WTC11 (cell line): ENCODE measurements around the gene CLDN9. TPM values are rescaled to one million over a fixed set of nuclear protein-coding genes. Genes with fewer than 3 reads are reported as not detected.

ENCODE experiments used
- EMX1 ChIP-seq: fragments of 250-450 bp; sonication (Bioruptor Pico); IDR thresholded peaks from 2 replicates; pipeline ENCODE4 v1.8.0; 2021; ENCODE audit warnings: mild to moderate bottlenecking
- ETV6 ChIP-seq: sonication (generic); formaldehyde crosslinking; IDR thresholded peaks from 2 replicates; pipeline ENCODE4 v1.8.1; 2022; ENCODE audit warnings: mild to moderate bottlenecking, missing genetic modification reagents
- FOXJ3 ChIP-seq: sonication (generic); formaldehyde crosslinking; IDR thresholded peaks from 2 replicates; pipeline ENCODE4 v1.9.0; 2021; ENCODE audit warnings: missing genetic modification reagents, mild to moderate bottlenecking, borderline replicate concordance
- FOXK1 ChIP-seq: sonication (generic); formaldehyde crosslinking; IDR thresholded peaks from 2 replicates; pipeline ENCODE4 v1.8.0; 2022; ENCODE audit warnings: mild to moderate bottlenecking, moderate library complexity, missing genetic modification reagents
- GABPB1 ChIP-seq: sonication (generic); formaldehyde crosslinking; IDR thresholded peaks from 2 replicates; pipeline ENCODE4 v1.8.1; 2023; ENCODE audit warnings: mild to moderate bottlenecking, missing genetic modification reagents
- GTF2I ChIP-seq: fragments of 250-450 bp; sonication (Bioruptor Pico); conservative IDR thresholded peaks from 2 replicates; pipeline ENCODE4 v1.4.0; 2021; ENCODE audit warnings: mild to moderate bottlenecking
- JAZF1 ChIP-seq: fragments of 250-450 bp; sonication (Bioruptor Pico); IDR thresholded peaks from 2 replicates; pipeline ENCODE4 v1.9.0; 2021; ENCODE audit warnings: moderate library complexity, mild to moderate bottlenecking, inconsistent platforms
- KAT7 ChIP-seq: sonication (generic); formaldehyde crosslinking; IDR thresholded peaks from 2 replicates; pipeline ENCODE4 v1.8.1; 2023; ENCODE audit warnings: missing genetic modification reagents, mild to moderate bottlenecking, borderline replicate concordance
- PRRX2 ChIP-seq: fragments of 250-450 bp; sonication (Bioruptor Pico); IDR thresholded peaks from 2 replicates; pipeline ENCODE4 v1.8.0; 2021; ENCODE audit warnings: mild to moderate bottlenecking
- SP1 ChIP-seq: sonication (generic); formaldehyde crosslinking; conservative IDR thresholded peaks from 2 replicates; pipeline ENCODE4 v1.8.1; 2022; ENCODE audit warnings: missing genetic modification reagents
- TCF7 ChIP-seq: sonication (generic); formaldehyde crosslinking; IDR thresholded peaks from 2 replicates; pipeline ENCODE4 v1.8.0; 2022; ENCODE audit warnings: mild to moderate bottlenecking, low read depth, missing genetic modification reagents, moderate library complexity
- TEAD1 ChIP-seq: sonication (generic); formaldehyde crosslinking; IDR thresholded peaks from 2 replicates; pipeline ENCODE4 v1.8.0; 2022; ENCODE audit warnings: mild to moderate bottlenecking, missing genetic modification reagents
- ZNF121 ChIP-seq: sonication (generic); formaldehyde crosslinking; IDR thresholded peaks from 2 replicates; pipeline ENCODE4 v1.8.0; 2023; ENCODE audit warnings: missing genetic modification reagents
- total RNA-seq: library from RNA; stranded (reverse); gene quantifications from 3 replicates; pipeline ENCODE4 v1.2.3, GENCODE V29; 2021
- TF ChIP-seq, protein P1 (sequence below): sonication (generic); formaldehyde crosslinking; IDR thresholded peaks from 2 replicates; pipeline ENCODE4 v1.8.0; 2022; ENCODE audit warnings: missing genetic modification reagents
- TF ChIP-seq, protein P2 (sequence below): sonication (generic); formaldehyde crosslinking; IDR thresholded peaks from 2 replicates; pipeline ENCODE4 v1.8.1; 2023; ENCODE audit warnings: mild to moderate bottlenecking, moderate library complexity, missing genetic modification reagents
- TF ChIP-seq, protein P3 (sequence below): sonication (generic); formaldehyde crosslinking; IDR thresholded peaks from 2 replicates; pipeline ENCODE4 v1.8.1; 2023; ENCODE audit warnings: mild to moderate bottlenecking, missing genetic modification reagents
- TF ChIP-seq, protein P4 (sequence below): sonication (generic); formaldehyde crosslinking; IDR thresholded peaks from 2 replicates; pipeline ENCODE4 v1.8.0; 2022; ENCODE audit warnings: mild to moderate bottlenecking, missing genetic modification reagents
- TF ChIP-seq, protein P5 (sequence below): fragments of 250-450 bp; sonication (Bioruptor Pico); IDR thresholded peaks from 2 replicates; pipeline ENCODE4 v1.8.0; 2021; ENCODE audit warnings: mild to moderate bottlenecking
- TF ChIP-seq, protein P6 (sequence below): sonication (generic); formaldehyde crosslinking; IDR thresholded peaks from 2 replicates; pipeline ENCODE4 v1.8.1; 2023; ENCODE audit warnings: mild to moderate bottlenecking, missing genetic modification reagents, moderate library complexity
- TF ChIP-seq, protein P7 (sequence below): sonication (generic); formaldehyde crosslinking; IDR thresholded peaks from 2 replicates; pipeline ENCODE4 v1.8.0; 2022; ENCODE audit warnings: mild to moderate bottlenecking, missing genetic modification reagents
- TF ChIP-seq, protein P8 (sequence below): sonication (generic); formaldehyde crosslinking; IDR thresholded peaks from 2 replicates; pipeline ENCODE4 v1.8.0; 2022; ENCODE audit warnings: mild to moderate bottlenecking, missing genetic modification reagents
- TF ChIP-seq, protein P9 (sequence below): fragments of 250-450 bp; sonication (Bioruptor Pico); IDR thresholded peaks from 2 replicates; pipeline ENCODE4 v1.9.0; 2021; ENCODE audit warnings: mild to moderate bottlenecking, borderline replicate concordance

CLDN9 gene
- total RNA-seq, 1 experiment from 2014 or later: 0.92 TPM

DNA sequence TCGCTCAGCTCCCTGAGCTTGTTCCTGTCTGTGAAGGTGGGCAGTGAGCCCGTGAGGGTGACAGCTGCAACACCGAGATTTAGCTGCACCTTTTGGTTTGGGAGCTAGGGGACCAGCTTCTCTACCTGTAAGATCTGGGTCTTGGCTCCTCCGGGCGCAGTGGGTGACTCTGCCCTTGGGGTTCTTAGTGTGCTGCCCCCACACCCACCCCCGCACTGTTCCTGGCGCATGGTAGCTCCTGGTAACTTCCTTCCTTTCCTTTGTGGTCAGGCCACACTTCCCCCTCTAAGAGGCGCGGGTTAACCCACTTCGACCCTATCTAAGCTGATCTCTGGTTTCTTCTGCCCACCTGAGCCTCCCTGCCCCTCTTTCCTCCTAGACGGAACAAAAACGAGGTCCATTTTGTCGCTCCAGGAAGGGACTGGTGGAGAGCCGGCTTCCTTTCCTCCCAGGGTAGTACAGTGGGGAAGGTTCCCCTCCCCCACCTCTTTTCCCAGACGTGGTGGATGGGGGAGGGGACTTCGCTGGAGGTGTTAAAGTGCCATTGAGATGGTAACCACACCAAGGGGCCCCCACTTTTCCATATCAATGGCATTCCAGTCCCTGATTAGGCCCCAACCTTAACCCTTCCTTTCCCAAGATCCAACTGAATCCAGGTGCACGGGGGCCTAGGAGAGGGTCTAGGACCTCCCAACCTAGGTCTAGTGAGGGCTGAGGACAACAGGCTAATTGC is 4.6 kb upstream of the CLDN9 start (continued):
- TF ChIP-seq, protein P1, sequence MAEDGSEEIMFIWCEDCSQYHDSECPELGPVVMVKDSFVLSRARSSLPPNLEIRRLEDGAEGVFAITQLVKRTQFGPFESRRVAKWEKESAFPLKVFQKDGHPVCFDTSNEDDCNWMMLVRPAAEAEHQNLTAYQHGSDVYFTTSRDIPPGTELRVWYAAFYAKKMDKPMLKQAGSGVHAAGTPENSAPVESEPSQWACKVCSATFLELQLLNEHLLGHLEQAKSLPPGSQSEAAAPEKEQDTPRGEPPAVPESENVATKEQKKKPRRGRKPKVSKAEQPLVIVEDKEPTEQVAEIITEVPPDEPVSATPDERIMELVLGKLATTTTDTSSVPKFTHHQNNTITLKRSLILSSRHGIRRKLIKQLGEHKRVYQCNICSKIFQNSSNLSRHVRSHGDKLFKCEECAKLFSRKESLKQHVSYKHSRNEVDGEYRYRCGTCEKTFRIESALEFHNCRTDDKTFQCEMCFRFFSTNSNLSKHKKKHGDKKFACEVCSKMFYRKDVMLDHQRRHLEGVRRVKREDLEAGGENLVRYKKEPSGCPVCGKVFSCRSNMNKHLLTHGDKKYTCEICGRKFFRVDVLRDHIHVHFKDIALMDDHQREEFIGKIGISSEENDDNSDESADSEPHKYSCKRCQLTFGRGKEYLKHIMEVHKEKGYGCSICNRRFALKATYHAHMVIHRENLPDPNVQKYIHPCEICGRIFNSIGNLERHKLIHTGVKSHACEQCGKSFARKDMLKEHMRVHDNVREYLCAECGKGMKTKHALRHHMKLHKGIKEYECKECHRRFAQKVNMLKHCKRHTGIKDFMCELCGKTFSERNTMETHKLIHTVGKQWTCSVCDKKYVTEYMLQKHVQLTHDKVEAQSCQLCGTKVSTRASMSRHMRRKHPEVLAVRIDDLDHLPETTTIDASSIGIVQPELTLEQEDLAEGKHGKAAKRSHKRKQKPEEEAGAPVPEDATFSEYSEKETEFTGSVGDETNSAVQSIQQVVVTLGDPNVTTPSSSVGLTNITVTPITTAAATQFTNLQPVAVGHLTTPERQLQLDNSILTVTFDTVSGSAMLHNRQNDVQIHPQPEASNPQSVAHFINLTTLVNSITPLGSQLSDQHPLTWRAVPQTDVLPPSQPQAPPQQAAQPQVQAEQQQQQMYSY (CRISPR knock-in tag): peak; percentile 60
- TF ChIP-seq ZNF121 (CRISPR knock-in tag): 0 out of 2 replicates have a peak, but pooled peaks have one; percentile 51
- TF ChIP-seq, protein P2, sequence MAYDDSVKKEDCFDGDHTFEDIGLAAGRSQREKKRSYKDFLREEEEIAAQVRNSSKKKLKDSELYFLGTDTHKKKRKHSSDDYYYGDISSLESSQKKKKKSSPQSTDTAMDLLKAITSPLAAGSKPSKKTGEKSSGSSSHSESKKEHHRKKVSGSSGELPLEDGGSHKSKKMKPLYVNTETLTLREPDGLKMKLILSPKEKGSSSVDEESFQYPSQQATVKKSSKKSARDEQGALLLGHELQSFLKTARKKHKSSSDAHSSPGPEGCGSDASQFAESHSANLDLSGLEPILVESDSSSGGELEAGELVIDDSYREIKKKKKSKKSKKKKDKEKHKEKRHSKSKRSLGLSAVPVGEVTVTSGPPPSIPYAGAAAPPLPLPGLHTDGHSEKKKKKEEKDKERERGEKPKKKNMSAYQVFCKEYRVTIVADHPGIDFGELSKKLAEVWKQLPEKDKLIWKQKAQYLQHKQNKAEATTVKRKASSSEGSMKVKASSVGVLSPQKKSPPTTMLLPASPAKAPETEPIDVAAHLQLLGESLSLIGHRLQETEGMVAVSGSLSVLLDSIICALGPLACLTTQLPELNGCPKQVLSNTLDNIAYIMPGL: peak; percentile 69; the same call in 1 of the 2 replicates
- TF ChIP-seq SP1 (CRISPR knock-in tag): peak; percentile 78
- TF ChIP-seq GTF2I (CRISPR knock-in tag): peak; percentile 91
- TF ChIP-seq PRRX2: peak; percentile 54; the same call in 1 of the 2 replicates
- TF ChIP-seq, protein P3, sequence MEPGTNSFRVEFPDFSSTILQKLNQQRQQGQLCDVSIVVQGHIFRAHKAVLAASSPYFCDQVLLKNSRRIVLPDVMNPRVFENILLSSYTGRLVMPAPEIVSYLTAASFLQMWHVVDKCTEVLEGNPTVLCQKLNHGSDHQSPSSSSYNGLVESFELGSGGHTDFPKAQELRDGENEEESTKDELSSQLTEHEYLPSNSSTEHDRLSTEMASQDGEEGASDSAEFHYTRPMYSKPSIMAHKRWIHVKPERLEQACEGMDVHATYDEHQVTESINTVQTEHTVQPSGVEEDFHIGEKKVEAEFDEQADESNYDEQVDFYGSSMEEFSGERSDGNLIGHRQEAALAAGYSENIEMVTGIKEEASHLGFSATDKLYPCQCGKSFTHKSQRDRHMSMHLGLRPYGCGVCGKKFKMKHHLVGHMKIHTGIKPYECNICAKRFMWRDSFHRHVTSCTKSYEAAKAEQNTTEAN: no peak
- TF ChIP-seq FOXJ3 (CRISPR knock-in tag): peak; percentile 17; the same call in 1 of the 2 replicates
- TF ChIP-seq, protein P4, sequence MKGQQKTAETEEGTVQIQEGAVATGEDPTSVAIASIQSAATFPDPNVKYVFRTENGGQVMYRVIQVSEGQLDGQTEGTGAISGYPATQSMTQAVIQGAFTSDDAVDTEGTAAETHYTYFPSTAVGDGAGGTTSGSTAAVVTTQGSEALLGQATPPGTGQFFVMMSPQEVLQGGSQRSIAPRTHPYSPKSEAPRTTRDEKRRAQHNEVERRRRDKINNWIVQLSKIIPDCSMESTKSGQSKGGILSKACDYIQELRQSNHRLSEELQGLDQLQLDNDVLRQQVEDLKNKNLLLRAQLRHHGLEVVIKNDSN (CRISPR knock-in tag): peak; percentile 51; the same call in 1 of the 2 replicates
- no peak for TF ChIP-seq GABPB1 (CRISPR knock-in tag)
- TF ChIP-seq, protein P5, sequence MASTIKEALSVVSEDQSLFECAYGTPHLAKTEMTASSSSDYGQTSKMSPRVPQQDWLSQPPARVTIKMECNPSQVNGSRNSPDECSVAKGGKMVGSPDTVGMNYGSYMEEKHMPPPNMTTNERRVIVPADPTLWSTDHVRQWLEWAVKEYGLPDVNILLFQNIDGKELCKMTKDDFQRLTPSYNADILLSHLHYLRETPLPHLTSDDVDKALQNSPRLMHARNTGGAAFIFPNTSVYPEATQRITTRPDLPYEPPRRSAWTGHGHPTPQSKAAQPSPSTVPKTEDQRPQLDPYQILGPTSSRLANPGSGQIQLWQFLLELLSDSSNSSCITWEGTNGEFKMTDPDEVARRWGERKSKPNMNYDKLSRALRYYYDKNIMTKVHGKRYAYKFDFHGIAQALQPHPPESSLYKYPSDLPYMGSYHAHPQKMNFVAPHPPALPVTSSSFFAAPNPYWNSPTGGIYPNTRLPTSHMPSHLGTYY (CRISPR knock-in tag): peak; percentile 92
- peak; percentile 98 for TF ChIP-seq TEAD1 (CRISPR knock-in tag)
- TF ChIP-seq, protein P6, sequence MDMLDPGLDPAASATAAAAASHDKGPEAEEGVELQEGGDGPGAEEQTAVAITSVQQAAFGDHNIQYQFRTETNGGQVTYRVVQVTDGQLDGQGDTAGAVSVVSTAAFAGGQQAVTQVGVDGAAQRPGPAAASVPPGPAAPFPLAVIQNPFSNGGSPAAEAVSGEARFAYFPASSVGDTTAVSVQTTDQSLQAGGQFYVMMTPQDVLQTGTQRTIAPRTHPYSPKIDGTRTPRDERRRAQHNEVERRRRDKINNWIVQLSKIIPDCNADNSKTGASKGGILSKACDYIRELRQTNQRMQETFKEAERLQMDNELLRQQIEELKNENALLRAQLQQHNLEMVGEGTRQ (CRISPR knock-in tag): no peak
- 0 out of 2 replicates have a peak, but pooled peaks have one; percentile 74 for TF ChIP-seq EMX1 (CRISPR knock-in tag)
- TF ChIP-seq, protein P7, sequence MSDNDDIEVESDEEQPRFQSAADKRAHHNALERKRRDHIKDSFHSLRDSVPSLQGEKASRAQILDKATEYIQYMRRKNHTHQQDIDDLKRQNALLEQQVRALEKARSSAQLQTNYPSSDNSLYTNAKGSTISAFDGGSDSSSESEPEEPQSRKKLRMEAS: peak; percentile 19; the same call in 1 of the 2 replicates
- TF ChIP-seq KAT7 (CRISPR knock-in tag): peak; percentile 98
- TF ChIP-seq JAZF1 (CRISPR knock-in tag): no peak
- TF ChIP-seq ETV6 (CRISPR knock-in tag): peak; percentile 96
- TF ChIP-seq, protein P8, sequence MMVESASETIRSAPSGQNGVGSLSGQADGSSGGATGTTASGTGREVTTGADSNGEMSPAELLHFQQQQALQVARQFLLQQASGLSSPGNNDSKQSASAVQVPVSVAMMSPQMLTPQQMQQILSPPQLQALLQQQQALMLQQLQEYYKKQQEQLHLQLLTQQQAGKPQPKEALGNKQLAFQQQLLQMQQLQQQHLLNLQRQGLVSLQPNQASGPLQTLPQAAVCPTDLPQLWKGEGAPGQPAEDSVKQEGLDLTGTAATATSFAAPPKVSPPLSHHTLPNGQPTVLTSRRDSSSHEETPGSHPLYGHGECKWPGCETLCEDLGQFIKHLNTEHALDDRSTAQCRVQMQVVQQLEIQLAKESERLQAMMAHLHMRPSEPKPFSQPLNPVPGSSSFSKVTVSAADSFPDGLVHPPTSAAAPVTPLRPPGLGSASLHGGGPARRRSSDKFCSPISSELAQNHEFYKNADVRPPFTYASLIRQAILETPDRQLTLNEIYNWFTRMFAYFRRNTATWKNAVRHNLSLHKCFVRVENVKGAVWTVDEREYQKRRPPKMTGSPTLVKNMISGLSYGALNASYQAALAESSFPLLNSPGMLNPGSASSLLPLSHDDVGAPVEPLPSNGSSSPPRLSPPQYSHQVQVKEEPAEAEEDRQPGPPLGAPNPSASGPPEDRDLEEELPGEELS: peak; percentile 84; the same call in 1 of the 2 replicates
- TF ChIP-seq TCF7: 0 out of 2 replicates have a peak, but pooled peaks have one; percentile 50
- TF ChIP-seq, protein P9, sequence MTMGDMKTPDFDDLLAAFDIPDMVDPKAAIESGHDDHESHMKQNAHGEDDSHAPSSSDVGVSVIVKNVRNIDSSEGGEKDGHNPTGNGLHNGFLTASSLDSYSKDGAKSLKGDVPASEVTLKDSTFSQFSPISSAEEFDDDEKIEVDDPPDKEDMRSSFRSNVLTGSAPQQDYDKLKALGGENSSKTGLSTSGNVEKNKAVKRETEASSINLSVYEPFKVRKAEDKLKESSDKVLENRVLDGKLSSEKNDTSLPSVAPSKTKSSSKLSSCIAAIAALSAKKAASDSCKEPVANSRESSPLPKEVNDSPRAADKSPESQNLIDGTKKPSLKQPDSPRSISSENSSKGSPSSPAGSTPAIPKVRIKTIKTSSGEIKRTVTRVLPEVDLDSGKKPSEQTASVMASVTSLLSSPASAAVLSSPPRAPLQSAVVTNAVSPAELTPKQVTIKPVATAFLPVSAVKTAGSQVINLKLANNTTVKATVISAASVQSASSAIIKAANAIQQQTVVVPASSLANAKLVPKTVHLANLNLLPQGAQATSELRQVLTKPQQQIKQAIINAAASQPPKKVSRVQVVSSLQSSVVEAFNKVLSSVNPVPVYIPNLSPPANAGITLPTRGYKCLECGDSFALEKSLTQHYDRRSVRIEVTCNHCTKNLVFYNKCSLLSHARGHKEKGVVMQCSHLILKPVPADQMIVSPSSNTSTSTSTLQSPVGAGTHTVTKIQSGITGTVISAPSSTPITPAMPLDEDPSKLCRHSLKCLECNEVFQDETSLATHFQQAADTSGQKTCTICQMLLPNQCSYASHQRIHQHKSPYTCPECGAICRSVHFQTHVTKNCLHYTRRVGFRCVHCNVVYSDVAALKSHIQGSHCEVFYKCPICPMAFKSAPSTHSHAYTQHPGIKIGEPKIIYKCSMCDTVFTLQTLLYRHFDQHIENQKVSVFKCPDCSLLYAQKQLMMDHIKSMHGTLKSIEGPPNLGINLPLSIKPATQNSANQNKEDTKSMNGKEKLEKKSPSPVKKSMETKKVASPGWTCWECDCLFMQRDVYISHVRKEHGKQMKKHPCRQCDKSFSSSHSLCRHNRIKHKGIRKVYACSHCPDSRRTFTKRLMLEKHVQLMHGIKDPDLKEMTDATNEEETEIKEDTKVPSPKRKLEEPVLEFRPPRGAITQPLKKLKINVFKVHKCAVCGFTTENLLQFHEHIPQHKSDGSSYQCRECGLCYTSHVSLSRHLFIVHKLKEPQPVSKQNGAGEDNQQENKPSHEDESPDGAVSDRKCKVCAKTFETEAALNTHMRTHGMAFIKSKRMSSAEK: 0 out of 2 replicates have a peak, but pooled peaks have one; percentile 25
- TF ChIP-seq FOXK1 (CRISPR knock-in tag): peak; percentile 65
